Liver (tissue), 3 donors: ENCODE measurements around the gene MYBPH.

ENCODE experiments used
- FOXA1 ChIP-seq: IDR thresholded peaks from 2 replicates; pipeline ENCODE4 v1.6.1; 2016; ENCODE audit warnings: antibody characterized with exemption
- JUND ChIP-seq, 2 donors: IDR thresholded peaks; 2 replicates each; pipeline ENCODE4 v1.6.1; 2016; ENCODE audit warnings: antibody characterized with exemption in 2 of 2
- RXRA ChIP-seq, 2 donors: IDR thresholded peaks; 2 replicates each; pipeline ENCODE4 v1.6.1; 2017 to 2018; ENCODE audit warnings: antibody characterized with exemption in 2 of 2, mild to moderate bottlenecking in 1 of 2
- SP1 ChIP-seq: IDR thresholded peaks from 2 replicates; pipeline ENCODE4 v1.6.1; 2018; ENCODE audit warnings: antibody characterized with exemption, mild to moderate bottlenecking
- TAF1 ChIP-seq: conservative IDR thresholded peaks from 2 replicates; pipeline ENCODE4 v1.6.1; 2016; ENCODE audit warnings: antibody characterized with exemption, mild to moderate bottlenecking
- TF ChIP-seq, protein P1 (sequence below): IDR thresholded peaks from 2 replicates; pipeline ENCODE4 v1.6.1; 2016; ENCODE audit warnings: antibody characterized with exemption
- TF ChIP-seq, protein P2 (sequence below): fragments of 150-350 bp; IDR thresholded peaks from 2 replicates; pipeline ENCODE4 v1.5.1; 2017; ENCODE audit warnings: improper control_type of control experiment, low read depth, low read length; ENCODE audit not compliant: missing input control
- TF ChIP-seq, protein P3 (sequence below): IDR thresholded peaks from 2 replicates; pipeline ENCODE4 v1.6.1; 2016; ENCODE audit warnings: antibody characterized with exemption, mild to moderate bottlenecking
- TF ChIP-seq, protein P4 (sequence below): IDR thresholded peaks from 2 replicates; pipeline ENCODE4 v1.6.1; 2016; ENCODE audit warnings: antibody characterized with exemption
- donor health status: healthy.
- donor health status: healthy.

DNA sequence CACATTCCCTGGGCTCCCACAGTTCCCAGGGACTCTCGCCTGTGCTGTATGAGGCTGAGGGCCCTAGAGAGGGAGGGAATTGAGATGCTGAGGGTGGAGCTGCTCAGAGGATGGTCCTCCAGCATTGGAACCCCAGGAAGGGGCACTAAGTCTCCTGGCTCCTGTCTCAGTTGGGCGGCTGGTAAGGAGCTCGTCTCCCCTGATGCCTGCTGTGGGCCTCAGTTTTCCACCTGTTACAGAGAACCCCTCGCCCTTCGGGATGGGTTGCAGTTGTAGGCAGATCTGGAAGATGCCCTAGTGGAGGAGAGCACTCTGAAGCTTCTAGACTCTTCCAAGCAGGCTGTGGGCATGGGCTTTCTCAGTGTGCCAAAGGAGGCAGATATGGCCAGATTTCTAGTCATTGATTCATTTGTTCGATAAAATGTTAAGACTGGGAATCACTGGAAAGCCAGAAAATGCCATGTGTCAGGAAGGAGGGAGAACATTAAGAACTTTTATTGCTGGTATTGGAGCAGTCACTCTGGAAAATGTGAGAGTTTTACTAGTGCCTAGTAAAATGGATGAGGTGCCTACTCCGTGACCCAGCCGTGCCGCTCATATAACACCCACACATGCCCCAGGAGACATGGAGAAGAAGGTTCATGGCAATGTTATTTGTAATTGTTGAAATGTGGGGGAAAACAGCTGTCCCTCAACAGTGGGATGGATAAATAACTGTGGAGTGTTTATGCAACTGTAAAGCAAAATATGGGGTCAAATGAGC is 828 bp upstream of the MYBPH start:
- TF ChIP-seq, protein P1, sequence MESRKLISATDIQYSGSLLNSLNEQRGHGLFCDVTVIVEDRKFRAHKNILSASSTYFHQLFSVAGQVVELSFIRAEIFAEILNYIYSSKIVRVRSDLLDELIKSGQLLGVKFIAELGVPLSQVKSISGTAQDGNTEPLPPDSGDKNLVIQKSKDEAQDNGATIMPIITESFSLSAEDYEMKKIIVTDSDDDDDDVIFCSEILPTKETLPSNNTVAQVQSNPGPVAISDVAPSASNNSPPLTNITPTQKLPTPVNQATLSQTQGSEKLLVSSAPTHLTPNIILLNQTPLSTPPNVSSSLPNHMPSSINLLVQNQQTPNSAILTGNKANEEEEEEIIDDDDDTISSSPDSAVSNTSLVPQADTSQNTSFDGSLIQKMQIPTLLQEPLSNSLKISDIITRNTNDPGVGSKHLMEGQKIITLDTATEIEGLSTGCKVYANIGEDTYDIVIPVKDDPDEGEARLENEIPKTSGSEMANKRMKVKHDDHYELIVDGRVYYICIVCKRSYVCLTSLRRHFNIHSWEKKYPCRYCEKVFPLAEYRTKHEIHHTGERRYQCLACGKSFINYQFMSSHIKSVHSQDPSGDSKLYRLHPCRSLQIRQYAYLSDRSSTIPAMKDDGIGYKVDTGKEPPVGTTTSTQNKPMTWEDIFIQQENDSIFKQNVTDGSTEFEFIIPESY, result no peak
- TF ChIP-seq FOXA1, result no peak
- TF ChIP-seq, protein P2, sequence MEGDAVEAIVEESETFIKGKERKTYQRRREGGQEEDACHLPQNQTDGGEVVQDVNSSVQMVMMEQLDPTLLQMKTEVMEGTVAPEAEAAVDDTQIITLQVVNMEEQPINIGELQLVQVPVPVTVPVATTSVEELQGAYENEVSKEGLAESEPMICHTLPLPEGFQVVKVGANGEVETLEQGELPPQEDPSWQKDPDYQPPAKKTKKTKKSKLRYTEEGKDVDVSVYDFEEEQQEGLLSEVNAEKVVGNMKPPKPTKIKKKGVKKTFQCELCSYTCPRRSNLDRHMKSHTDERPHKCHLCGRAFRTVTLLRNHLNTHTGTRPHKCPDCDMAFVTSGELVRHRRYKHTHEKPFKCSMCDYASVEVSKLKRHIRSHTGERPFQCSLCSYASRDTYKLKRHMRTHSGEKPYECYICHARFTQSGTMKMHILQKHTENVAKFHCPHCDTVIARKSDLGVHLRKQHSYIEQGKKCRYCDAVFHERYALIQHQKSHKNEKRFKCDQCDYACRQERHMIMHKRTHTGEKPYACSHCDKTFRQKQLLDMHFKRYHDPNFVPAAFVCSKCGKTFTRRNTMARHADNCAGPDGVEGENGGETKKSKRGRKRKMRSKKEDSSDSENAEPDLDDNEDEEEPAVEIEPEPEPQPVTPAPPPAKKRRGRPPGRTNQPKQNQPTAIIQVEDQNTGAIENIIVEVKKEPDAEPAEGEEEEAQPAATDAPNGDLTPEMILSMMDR, result no peak
- TF ChIP-seq, protein P3, sequence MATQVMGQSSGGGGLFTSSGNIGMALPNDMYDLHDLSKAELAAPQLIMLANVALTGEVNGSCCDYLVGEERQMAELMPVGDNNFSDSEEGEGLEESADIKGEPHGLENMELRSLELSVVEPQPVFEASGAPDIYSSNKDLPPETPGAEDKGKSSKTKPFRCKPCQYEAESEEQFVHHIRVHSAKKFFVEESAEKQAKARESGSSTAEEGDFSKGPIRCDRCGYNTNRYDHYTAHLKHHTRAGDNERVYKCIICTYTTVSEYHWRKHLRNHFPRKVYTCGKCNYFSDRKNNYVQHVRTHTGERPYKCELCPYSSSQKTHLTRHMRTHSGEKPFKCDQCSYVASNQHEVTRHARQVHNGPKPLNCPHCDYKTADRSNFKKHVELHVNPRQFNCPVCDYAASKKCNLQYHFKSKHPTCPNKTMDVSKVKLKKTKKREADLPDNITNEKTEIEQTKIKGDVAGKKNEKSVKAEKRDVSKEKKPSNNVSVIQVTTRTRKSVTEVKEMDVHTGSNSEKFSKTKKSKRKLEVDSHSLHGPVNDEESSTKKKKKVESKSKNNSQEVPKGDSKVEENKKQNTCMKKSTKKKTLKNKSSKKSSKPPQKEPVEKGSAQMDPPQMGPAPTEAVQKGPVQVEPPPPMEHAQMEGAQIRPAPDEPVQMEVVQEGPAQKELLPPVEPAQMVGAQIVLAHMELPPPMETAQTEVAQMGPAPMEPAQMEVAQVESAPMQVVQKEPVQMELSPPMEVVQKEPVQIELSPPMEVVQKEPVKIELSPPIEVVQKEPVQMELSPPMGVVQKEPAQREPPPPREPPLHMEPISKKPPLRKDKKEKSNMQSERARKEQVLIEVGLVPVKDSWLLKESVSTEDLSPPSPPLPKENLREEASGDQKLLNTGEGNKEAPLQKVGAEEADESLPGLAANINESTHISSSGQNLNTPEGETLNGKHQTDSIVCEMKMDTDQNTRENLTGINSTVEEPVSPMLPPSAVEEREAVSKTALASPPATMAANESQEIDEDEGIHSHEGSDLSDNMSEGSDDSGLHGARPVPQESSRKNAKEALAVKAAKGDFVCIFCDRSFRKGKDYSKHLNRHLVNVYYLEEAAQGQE, result no peak
- no peak for TF ChIP-seq RXRA (IDR thresholded peaks at IDR 0.05)
- TF ChIP-seq, protein P4, sequence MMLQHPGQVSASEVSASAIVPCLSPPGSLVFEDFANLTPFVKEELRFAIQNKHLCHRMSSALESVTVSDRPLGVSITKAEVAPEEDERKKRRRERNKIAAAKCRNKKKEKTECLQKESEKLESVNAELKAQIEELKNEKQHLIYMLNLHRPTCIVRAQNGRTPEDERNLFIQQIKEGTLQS, result no peak
- TF ChIP-seq TAF1, result no peak
- TF ChIP-seq JUND (IDR thresholded peaks at IDR 0.05), result no peak
- no peak for TF ChIP-seq SP1
